Middle frontal gyrus (tissue), 1 donor: ENCODE results near the gene GK.
"Not testable (repeated sequence)": the region's sequence is repeated elsewhere in the genome, so short reads cannot be mapped to it uniquely, and the experiment has no call there.

Source experiments
- DNase-seq: peaks from one replicate; pipeline ENCODE4 v3.0.0-alpha.2; 2015; ENCODE audit warnings: low spot score; ENCODE audit errors: extremely low spot score

The GK gene

DNA sequence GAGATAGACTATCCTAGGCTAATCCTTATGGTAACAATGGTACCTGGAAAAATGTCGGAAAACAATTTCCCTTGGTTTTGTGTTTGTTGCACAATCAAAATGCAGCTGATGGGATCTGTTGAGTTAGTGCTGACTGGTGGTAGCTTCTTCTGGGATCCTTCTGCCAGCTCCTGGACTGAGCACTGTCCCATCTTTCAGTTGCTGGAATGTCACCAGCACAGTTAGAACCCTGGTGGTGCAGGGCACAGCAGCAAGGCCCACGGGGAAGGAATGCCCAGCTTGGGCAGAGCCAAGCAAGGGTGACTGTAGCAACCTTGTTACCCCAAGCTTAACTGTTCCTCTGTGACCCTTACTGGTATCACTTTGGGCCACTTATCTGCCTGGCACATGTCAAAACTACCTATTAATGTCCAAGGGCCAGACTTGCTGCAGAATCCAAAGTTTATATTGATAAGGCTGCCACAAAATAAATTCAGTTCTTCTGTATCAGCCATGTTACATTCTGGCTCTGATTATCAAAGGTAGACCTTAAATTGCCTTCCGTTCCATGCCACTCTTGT lies 53.1 kb downstream of the GK start:
- no peak for DNase-seq

DNA sequence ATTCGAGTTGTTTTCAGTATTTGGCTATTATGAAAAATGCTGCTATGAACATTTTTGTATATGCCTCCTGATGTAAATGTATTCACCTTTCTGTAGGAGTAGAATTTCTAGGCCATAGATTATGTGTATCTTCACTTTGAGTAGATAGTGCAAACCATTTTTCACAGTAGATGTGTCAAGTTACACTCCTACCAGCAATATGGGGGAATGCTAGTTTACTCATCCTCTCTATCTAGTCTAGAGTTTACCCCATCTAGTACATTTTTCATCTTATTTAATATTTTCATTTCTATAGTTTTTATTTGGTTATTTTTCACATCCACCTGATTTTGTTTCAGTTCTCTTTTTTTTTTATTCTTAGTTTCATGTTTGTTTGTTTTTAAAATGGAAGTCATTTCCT lies 59.0 kb downstream of the GK start:
- DNase-seq: no peak

DNA sequence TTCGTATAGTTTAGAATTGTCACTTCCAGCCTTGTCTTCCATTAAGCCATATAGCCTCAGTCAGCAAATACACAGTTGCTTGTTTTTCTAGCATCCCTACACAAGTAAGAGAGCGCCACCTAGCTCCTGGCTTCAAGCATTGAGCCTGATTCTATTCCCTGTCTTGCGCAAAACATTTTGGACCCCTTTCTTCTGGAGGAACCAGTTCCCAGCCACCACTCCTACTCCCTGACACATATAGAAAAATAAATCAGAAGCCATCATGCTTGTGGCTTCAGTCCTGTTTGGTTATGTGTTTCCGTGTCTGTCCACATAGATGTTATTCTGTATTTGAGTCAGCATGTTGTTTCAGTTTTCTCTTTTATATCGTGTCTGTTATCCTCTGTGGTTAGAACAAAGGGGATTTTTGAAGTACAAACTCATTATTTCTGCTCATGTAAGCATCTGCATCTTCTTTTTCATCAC lies 59.9 kb downstream of the GK start:
- no peak for DNase-seq

DNA sequence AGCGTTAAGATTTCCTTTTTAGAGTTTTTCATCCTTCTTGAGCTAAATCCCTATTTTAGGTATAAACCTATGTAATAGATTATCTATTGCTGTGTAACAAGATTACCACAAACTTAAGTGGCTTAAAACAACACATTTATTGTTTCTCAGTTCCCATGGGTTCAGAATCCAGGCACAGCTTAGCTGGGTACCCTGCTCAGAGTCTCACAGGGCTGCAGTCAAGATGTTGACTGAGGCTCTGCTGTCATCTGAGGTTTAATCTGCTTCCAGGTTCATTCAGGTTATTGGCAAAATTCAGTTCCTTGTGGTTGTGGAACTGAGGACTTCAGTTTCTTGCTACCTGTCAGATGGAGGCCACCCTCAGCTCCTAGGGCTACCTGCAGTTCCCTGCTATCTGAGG lies 60.9 kb downstream of the GK start:
- DNase-seq: no peak

DNA sequence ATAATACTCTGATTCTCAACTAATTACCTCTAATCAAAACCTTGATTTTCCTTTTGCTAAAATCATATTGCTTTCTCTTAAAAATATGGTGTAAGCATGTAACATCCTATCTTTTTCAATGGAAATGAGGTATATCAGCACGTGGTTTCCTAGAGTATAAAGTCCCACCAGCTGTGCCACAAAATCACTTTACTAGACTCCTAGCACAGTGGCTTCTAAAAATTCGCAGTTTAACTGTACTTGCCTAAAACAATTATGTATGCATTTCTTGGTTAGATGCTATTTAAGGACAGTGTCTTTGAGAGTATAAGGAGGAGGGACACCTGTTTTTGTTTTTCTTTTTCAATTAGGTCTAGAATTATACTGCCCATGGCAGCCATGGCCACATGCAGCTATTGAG lies 62.8 kb downstream of the GK start:
- no peak for DNase-seq

DNA sequence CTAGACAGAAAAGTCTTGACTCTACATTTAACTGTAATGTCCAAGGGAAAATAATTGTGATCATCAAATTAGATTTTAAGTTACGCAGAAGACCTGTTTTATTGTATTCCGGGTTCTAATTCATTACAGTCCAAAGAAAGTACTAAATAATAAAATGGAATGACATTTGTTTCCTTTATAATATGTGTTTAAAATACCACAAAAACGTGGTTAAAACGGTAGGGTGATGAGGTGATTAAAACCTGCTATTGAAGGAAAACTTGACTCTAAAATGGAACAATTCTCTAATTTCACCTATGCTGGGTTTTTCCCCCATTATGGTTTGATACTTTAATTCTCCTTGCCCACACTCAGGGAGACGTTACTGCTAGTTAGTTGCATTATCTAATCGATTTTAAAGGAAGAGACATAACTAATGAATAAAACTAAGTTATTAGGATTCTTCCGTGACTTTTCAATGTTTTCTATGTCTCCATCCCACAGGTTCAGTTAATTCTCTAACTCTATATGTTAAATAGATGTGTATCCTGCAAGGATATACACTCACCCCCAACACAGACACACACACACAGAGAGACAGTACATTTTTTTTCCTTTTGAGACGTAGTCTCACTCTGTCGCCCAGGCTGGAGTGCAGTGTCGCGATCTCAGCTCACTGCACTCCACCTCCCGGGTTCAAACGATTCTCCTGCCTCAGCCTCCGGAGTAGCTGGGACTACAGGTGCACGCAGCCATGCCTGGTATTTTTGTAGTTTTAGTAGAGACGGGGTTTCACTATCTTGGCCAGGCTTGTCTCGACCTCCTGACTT lies 80.8 kb downstream of the GK start:
- no peak for DNase-seq

DNA sequence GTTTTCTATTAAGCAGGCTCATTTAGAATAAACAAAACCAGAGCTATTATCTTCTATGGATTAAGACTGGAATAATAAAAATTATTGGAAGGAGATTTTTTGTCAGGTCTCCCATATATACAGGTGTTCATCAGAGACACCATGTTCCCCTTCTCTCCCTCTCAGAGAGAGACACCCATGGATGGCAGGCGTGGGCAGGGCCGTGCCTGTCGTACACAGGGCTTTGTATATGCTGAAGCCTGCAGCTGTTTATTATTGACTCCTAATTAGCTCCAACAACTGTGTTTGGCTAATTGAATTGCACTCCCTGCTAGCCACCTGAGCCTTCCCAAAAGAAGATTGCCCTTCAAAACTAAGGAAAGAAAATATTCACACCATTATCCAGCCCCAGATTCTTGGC lies 81.6 kb downstream of the GK start:
- no peak for DNase-seq

DNA sequence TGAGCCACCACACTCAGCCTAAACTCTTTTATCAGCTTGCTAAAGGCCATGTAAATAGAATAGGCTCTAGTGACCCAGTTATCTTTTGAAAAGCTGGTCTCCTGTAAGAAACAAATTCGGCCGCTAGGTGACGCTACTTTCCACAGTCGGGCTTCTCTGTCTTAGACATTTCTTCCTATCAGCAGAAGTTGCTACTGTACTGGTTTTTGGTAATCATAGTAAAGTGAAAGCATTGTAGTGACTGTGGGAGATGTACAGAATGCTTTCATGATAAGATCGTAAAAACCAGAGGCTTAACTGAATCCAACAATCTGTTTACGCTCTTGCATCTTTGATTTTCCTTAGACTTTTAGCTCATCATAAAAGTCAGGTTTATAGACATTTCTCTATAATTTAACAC lies 82.6 kb downstream of the GK start:
- DNase-seq: no peak

DNA sequence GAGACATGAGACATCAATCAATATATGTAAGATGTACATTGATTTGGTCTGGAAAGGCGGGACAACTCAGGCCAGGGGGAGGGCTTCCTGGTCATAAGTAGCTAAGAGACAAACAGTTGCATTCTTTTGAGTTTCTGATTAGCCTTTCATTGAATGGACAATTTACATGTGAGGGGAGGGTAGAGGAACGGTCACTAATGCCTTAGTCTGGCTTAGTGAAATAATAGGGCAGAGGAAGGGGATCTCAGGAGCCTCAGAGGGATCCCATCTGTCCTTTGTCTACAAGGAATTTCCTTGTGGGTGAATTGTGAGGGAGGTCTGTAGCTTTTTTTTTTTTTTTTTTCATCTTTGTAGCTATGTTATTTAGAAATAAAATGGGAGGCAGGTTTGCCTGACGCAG lies 88.3 kb downstream of the GK start:
- DNase-seq: no peak

DNA sequence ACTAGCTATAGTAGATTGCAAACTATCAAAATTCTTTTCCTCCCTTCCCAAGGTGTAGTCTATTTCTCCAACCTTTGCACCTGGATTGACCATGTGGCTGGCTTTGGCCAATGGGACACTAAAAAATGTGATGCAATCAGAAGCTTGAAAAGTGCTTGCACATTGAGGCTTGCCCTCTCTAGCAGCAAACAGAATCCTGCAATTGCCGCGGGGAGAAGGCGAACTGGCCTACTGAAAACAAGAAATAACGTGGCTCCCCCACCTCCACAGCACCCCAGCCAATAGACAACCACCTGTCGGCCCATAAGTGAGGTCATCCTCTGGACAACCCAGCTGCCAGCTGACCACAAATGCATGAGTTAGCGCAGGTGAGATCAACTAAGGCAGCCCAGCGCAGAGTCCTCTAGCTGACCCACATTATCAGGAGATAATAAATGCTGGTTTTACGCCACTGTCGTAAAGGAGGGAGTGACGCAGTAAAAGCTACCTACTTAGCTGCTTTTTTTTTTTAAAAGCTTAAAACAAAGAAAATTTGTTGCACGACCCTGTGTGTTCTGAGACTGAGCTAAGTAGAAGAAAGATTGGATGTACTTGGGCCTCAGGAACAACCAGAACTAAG lies 95.2 kb downstream of the GK start:
- no peak for DNase-seq

DNA sequence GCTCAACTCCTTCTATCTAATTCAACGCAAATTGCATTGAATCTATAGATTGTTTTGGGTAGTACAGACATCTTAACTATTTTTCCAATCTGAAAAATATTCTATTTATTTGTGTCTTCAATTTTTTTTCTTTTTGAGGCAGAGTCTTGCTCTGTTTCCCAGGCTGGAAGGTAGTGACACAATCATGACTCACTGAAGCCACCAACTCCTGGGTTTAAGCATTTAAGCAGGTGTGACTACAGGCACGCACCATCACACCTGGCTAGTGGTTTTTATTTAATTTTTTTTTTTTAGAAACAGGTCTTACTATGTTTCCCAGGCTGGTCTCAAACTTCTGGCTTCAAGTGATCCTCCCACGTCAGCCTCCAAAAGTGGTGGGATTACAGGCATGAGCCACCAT lies 98.3 kb downstream of the GK start:
- no peak for DNase-seq

DNA sequence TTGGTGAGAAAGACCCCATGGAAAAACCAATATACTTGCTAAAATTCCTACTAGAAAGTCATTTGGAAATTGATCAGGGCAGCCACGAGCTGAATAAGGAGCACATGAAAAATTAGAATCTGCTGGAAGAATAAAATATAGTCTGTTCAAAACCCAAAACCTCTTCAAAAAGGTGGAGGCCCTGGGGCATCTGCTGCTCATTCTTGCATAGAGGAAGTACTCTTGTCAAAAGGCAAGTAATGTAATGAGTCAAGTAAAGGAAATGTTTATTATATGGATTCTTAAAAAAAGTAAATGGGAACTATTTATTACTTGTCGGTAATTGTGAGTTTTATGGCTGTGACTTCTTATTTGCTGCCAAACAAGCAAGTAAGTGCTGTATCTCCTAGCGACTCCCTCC lies 109.5 kb downstream of the GK start:
- no peak for DNase-seq

DNA sequence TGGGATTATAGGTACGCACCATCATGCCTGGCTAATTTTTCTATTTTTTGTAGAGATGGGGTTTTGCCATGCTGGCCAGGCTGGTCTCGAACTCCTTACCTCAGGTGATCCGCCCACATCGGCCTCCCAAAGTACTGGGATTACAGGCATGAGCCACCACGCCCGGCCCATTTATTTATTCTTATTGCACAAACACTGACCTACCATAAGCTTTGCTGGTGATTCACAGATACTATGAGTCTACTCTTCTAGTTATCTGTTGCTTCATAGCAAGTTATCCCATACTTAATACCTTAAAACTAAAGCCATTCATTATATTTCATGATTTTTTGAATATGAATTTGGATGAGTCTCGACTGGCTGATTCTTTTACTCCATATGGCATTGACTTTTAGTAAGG lies 120.5 kb downstream of the GK start:
- not testable (repeated sequence) for DNase-seq

DNA sequence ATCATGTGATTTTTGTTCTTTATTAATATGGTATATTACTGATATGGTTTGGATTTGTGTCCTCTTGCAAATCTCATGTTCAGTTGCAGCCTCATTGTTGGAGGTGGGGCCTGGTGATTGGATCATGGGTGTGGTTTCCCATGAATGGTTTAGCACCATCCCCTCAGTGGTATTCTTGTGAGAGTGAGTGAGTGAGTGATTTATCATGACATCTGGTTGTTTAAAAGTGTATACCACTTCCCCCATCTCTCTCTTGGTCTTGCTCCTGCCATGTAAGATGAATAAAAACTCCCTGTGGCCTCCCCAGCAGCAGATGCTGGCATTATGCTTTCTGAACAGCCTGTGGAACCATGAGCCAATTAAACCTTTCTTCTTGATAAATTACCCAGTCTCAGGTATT lies 124.4 kb downstream of the GK start:
- no peak for DNase-seq

DNA sequence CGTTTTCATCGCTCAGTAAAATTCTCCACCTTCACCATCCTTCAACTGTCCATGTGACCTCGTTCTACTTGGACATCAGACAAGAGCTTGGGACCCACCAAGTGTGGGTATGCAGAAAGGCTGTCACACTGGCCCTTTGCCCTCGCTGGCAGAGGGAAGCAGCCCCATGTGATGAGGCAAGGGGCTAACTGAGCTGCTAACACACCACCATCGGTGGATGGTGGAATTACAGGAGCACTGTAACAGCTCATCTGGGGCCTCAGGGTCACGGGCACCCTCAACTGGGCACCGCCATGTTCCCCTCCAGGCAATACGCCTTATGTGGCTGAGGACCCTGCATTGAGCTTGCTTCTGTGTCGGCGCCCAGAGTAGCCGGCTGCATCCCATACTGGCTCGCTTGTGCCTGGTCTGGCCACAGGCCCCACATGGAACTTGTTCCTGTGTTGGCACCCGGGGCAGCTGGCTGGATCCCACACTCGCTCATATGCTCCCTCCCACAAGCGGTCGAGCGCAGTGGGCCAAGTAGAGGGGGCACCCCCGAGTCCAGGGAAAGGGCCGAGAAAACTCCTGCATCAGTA lies 126.3 kb downstream of the GK start:
- no peak for DNase-seq
